CD4-positive, CD25-positive, alpha-beta regulatory T cell (primary cell): ENCODE results near the gene NRP2. TPM values are rescaled to one million over a fixed set of nuclear protein-coding genes. Genes with fewer than 3 reads are reported as not detected.

Source experiments
- ATAC-seq, 2 donors: fragments of 150-1000 bp; cut with Tn5 transposase; one replicate each; pipeline ENCODE4 v1.10.0; 2021; ENCODE audit warnings: low read depth in 2 of 2, moderate number of reproducible peaks in 2 of 2, moderate library complexity in 1 of 2
- DNase-seq, 3 donors: peaks; one replicate each; pipeline versions ENCODE4 v3.0.0 to v3.0.0-alpha.2; 2012 to 2022; ENCODE audit warnings: mixed read lengths in 1 of 3
- H3K27ac ChIP-seq: one replicate; pipeline ENCODE4 v1.7.0; 2013; ENCODE audit warnings: mild to moderate bottlenecking, low read length; ENCODE audit not compliant: insufficient read depth, poor library complexity, severe bottlenecking
- H3K27me3 ChIP-seq: one replicate; pipeline ENCODE4 v1.7.0; 2013; ENCODE audit warnings: low read length; ENCODE audit not compliant: control insufficient read depth, insufficient read depth
- H3K36me3 ChIP-seq: one replicate; pipeline ENCODE4 v1.7.0; 2013; ENCODE audit warnings: mild to moderate bottlenecking, low read length, moderate library complexity; ENCODE audit not compliant: control insufficient read depth, insufficient read depth
- H3K4me1 ChIP-seq: 2 replicates; pipeline ENCODE4 v1.7.0; 2013; ENCODE audit warnings: mild to moderate bottlenecking, low read length; ENCODE audit not compliant: insufficient read depth, control insufficient read depth, poor library complexity, severe bottlenecking
- H3K4me3 ChIP-seq: one replicate; pipeline ENCODE4 v1.7.0; 2013; ENCODE audit warnings: low read depth, mild to moderate bottlenecking, low read length, moderate library complexity
- H3K9me3 ChIP-seq, 2 experiments: 1 replicate in 1 of 2; 2 replicates in 1 of 2; pipeline ENCODE4 v1.7.0; 2013; ENCODE audit warnings: low read length in 2 of 2, mild to moderate bottlenecking in 1 of 2, moderate library complexity in 1 of 2; ENCODE audit not compliant: control insufficient read depth in 2 of 2
- H3K27ac Mint-ChIP-seq, 3 donors: one replicate each; pipeline ENCODE4 v1.8.0; 2020 to 2022; ENCODE audit warnings: mild to moderate bottlenecking in 3 of 3, mixed read lengths in 3 of 3, moderate library complexity in 2 of 3
- H3K27me3 Mint-ChIP-seq: one replicate; pipeline ENCODE4 v1.8.0; 2022; ENCODE audit warnings: mild to moderate bottlenecking, mixed read lengths
- H3K36me3 Mint-ChIP-seq: one replicate; pipeline ENCODE4 v1.8.0; 2020; ENCODE audit warnings: mixed read lengths
- H3K4me1 Mint-ChIP-seq, 4 donors: one replicate each; pipeline ENCODE4 v1.8.0; 2020 to 2022; ENCODE audit warnings: mixed read lengths in 4 of 4, mild to moderate bottlenecking in 1 of 4
- H3K4me3 Mint-ChIP-seq, 4 donors: one replicate each; pipeline ENCODE4 v1.8.0; 2020 to 2022; ENCODE audit warnings: mild to moderate bottlenecking in 4 of 4, mixed read lengths in 4 of 4, moderate library complexity in 3 of 4
- H3K9me3 Mint-ChIP-seq, 7 donors: one replicate each; pipeline ENCODE4 v1.8.0; 2020 to 2022; ENCODE audit warnings: mixed read lengths in 7 of 7, mild to moderate bottlenecking in 3 of 7, moderate library complexity in 2 of 7
- polyA plus RNA-seq, 4 donors: library from polyadenylated mRNA; unstranded; fragments of 300-500 nt; fragmentation: Illumina TruSeq; gene quantifications; one replicate each; pipeline ENCODE4 v1.2.3, GENCODE V29; 2021
- total RNA-seq: library from RNA; stranded (reverse); gene quantifications from one replicate; pipeline ENCODE4 v1.2.3, GENCODE V29; 2022

NRP2 gene
- total and polyA plus RNA-seq, 5 donors from 2014 or later, result 0.64 TPM; not detected in 4

GRCh38 chr2:205775097-205775877, 93.0 kb downstream of the NRP2 start:
- Mint-ChIP-seq H3K4me1 (no peaks in the 10 kb centered on the region), H3K4me3 (no peak overlapping the region), H3K27me3 (peaks cover 4% of the 10 kb centered on the region), H3K36me3 (no peaks in the 10 kb centered on the region), H3K9me3 (peaks cover 0 to 3% (median 0%) of the 10 kb centered on the region in 7 donors), H3K27ac (no peak overlapping the region)
- Histone ChIP-seq H3K27me3 (peaks cover 6% of the 10 kb centered on the region), H3K4me3 (no peak overlapping the region), H3K4me1 (no peaks in the 10 kb centered on the region), H3K27ac (no peak overlapping the region), H3K36me3 (no peaks in the 10 kb centered on the region), H3K9me3 (no peaks in the 10 kb centered on the region)
- DNase-seq (no peak), ATAC-seq (no peak)

GRCh38 chr2:205776139-205776538, 93.8 kb downstream of the NRP2 start:
- H3K36me3 ChIP-seq, result no peaks in the 10 kb centered on the region
- no peak for ATAC-seq
- H3K27ac ChIP-seq, result no peak overlapping the region
- peaks cover 0 to 3% (median 0%) of the 10 kb centered on the region in 7 donors for H3K9me3 Mint-ChIP-seq
- peaks cover 6% of the 10 kb centered on the region for H3K27me3 ChIP-seq
- no peaks in the 10 kb centered on the region for H3K9me3 ChIP-seq
- H3K36me3 Mint-ChIP-seq, result no peaks in the 10 kb centered on the region
- H3K27ac Mint-ChIP-seq, result no peak overlapping the region
- H3K4me3 ChIP-seq, result no peak overlapping the region
- DNase-seq, result peak in 1 of 3 donors; percentile 24
- H3K4me3 Mint-ChIP-seq, result no peak overlapping the region
- peaks cover 0 to 6% (median 1%) of the 10 kb centered on the region in 4 donors for H3K4me1 Mint-ChIP-seq
- peaks cover 4% of the 10 kb centered on the region for H3K27me3 Mint-ChIP-seq
- H3K4me1 ChIP-seq, result no peaks in the 10 kb centered on the region

GRCh38 chr2:205776720-205777119, 94.4 kb downstream of the NRP2 start:
- H3K9me3 ChIP-seq, result no peaks in the 10 kb centered on the region
- Mint-ChIP-seq H3K36me3 (no peaks in the 10 kb centered on the region), H3K4me3 (no peak overlapping the region), H3K9me3 (peaks cover 0 to 3% (median 0%) of the 10 kb centered on the region in 7 donors), H3K27me3 (peaks cover 4% of the 10 kb centered on the region), H3K4me1 (peaks cover 0 to 10% (median 1%) of the 10 kb centered on the region in 4 donors), H3K27ac (no peak overlapping the region)
- H3K4me1 ChIP-seq, result no peaks in the 10 kb centered on the region
- DNase-seq (no peak), ATAC-seq (peak in 1 of 2 donors; percentile 37)
- H3K27me3 ChIP-seq, result peaks cover 6% of the 10 kb centered on the region
- H3K27ac ChIP-seq, result no peak overlapping the region
- H3K4me3 ChIP-seq, result no peak overlapping the region
- no peaks in the 10 kb centered on the region for H3K36me3 ChIP-seq

- ATAC-seq (no peak), DNase-seq (no peak)
- H3K4me3 Mint-ChIP-seq, result no peak overlapping the region
- H3K9me3 ChIP-seq, result no peaks in the 10 kb centered on the region
- peaks cover 0 to 10% (median 1%) of the 10 kb centered on the region in 4 donors for H3K4me1 Mint-ChIP-seq
- H3K27me3 Mint-ChIP-seq, result peaks cover 7% of the 10 kb centered on the region
- no peaks in the 10 kb centered on the region for H3K36me3 Mint-ChIP-seq
- H3K36me3 ChIP-seq, result no peaks in the 10 kb centered on the region
- H3K27ac ChIP-seq, result no peak overlapping the region
- H3K4me3 ChIP-seq, result no peak overlapping the region
- H3K27ac Mint-ChIP-seq, result no peak overlapping the region
- no peaks in the 10 kb centered on the region for H3K4me1 ChIP-seq
- peaks cover 6% of the 10 kb centered on the region for H3K27me3 ChIP-seq
- H3K9me3 Mint-ChIP-seq, result peaks cover 0 to 3% (median 0%) of the 10 kb centered on the region in 7 donors
These were observed 96.1 kb downstream of the NRP2 start for GRCh38 chr2:205778356-205778755.

- H3K36me3 ChIP-seq, result no peaks in the 10 kb centered on the region
- no peaks in the 10 kb centered on the region for H3K4me1 ChIP-seq
- H3K27me3 Mint-ChIP-seq, result peaks cover 19% of the 10 kb centered on the region
- no peaks in the 10 kb centered on the region for H3K9me3 ChIP-seq
- no peaks in the 10 kb centered on the region for H3K36me3 Mint-ChIP-seq
- no peak overlapping the region for H3K27ac ChIP-seq
- H3K27me3 ChIP-seq, result peaks cover 6% of the 10 kb centered on the region
- no peak overlapping the region for H3K4me3 Mint-ChIP-seq
- DNase-seq (no peak), ATAC-seq (no peak)
- H3K9me3 Mint-ChIP-seq, result peaks cover 0 to 2% (median 0%) of the 10 kb centered on the region in 7 donors
- no peak overlapping the region for H3K4me3 ChIP-seq
- peaks cover 0 to 10% (median 1%) of the 10 kb centered on the region in 4 donors for H3K4me1 Mint-ChIP-seq
- no peak overlapping the region for H3K27ac Mint-ChIP-seq
These were observed 98.3 kb downstream of the NRP2 start for GRCh38 chr2:205780645-205781044.

GRCh38 chr2:205781244-205781931, 99.1 kb downstream of the NRP2 start:
- H3K27ac ChIP-seq, result no peak overlapping the region
- H3K4me1 ChIP-seq, result no peaks in the 10 kb centered on the region
- no peak overlapping the region for H3K4me3 ChIP-seq
- Mint-ChIP-seq H3K4me3 (no peak overlapping the region), H3K9me3 (peaks cover 0 to 2% (median 0%) of the 10 kb centered on the region in 7 donors), H3K27me3 (peaks cover 26% of the 10 kb centered on the region), H3K4me1 (peaks cover 0 to 10% (median 1%) of the 10 kb centered on the region in 4 donors), H3K36me3 (no peaks in the 10 kb centered on the region), H3K27ac (peak overlapping the region in 1 of 3 donors; percentile 48)
- no peaks in the 10 kb centered on the region for H3K9me3 ChIP-seq
- no peak for DNase-seq
- no peak for ATAC-seq
- no peaks in the 10 kb centered on the region for H3K36me3 ChIP-seq
- H3K27me3 ChIP-seq, result peaks cover 3% of the 10 kb centered on the region

GRCh38 chr2:205782941-205783340, 100.6 kb downstream of the NRP2 start:
- Histone ChIP-seq H3K4me3 (no peak overlapping the region), H3K9me3 (no peaks in the 10 kb centered on the region), H3K4me1 (no peaks in the 10 kb centered on the region), H3K36me3 (no peaks in the 10 kb centered on the region), H3K27me3 (peaks cover 3% of the 10 kb centered on the region), H3K27ac (no peak overlapping the region)
- ATAC-seq (no peak), DNase-seq (no peak)
- H3K36me3 Mint-ChIP-seq, result no peaks in the 10 kb centered on the region
- H3K9me3 Mint-ChIP-seq, result peaks cover 0 to 2% (median 0%) of the 10 kb centered on the region in 7 donors
- H3K4me3 Mint-ChIP-seq, result no peak overlapping the region
- H3K27ac Mint-ChIP-seq, result no peak overlapping the region
- H3K27me3 Mint-ChIP-seq, result peaks cover 25% of the 10 kb centered on the region
- peaks cover 0 to 10% (median 1%) of the 10 kb centered on the region in 4 donors for H3K4me1 Mint-ChIP-seq
